ENCODE results near the gene CCDC81. TPM values are rescaled to one million over a fixed set of nuclear protein-coding genes. Genes with fewer than 3 reads are reported as not detected.

The CCDC81 gene
- total RNA-seq, 2 donors from 2014 or later: 0.67 to 2.8 TPM

DNA sequence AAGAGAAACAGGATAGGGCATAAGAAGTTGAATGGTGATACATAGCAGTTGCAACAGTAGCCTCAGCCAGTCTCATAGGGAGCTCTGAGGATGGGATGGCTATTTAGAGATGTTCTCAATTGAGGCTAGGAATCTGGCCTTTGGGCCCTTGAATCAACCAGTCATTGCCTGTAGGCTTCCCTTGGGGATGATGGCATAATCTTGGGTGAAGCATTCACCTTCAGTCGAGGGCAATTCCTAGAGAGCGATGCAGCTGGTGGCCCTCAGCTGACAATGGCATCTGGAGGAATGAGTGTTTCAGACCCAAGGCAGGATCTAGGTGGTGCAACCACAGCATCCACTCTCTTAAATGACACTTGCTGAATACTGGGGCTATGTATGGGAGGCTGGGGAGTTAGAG lies 61.0 kb downstream of the CCDC81 start:
- no peaks in the 10 kb centered on the region for H3K27me3 Mint-ChIP-seq
- H3K36me3 Mint-ChIP-seq: no peaks in the 10 kb centered on the region
- H3K9me3 Mint-ChIP-seq: no peaks in the 10 kb centered on the region
- no peak overlapping the region for H3K4me3 Mint-ChIP-seq
- DNase-seq (ENCODE audit: low spot score) (no peak), ATAC-seq (no peak)
- no peak overlapping the region for H3K27ac Mint-ChIP-seq
- H3K4me1 Mint-ChIP-seq (ENCODE audit: low read depth in 2 of 2): peaks cover 0 to 3% of the 10 kb centered on the region in 2 donors

DNA sequence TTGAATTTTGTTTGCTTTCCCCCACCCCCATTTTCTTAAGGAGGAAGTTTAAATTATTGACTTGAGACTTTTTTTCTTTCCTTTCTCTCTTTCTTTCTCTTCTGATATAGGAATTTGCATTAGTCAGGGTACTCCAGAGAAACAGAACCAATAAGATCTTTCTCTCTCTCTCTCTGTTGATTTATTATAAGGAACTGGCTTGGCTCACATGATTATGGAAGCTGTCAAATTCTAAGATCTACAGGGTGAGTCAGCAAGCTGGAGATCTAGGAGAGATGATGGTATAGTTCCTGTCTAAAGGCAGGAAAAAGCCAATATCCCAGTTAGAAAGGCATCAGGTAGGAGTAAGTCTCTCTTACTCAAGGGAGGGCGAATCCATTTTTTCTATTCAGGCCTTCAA lies 64.0 kb downstream of the CCDC81 start:
- Mint-ChIP-seq H3K36me3 (no peaks in the 10 kb centered on the region), H3K27ac (no peak overlapping the region), H3K4me3 (no peak overlapping the region), H3K9me3 (no peaks in the 10 kb centered on the region), H3K27me3 (no peaks in the 10 kb centered on the region), H3K4me1 (ENCODE audit: low read depth in 2 of 2) (peaks cover 0 to 6% of the 10 kb centered on the region in 2 donors)
- no peak for DNase-seq (ENCODE audit: low spot score)
- ATAC-seq: no peak

DNA sequence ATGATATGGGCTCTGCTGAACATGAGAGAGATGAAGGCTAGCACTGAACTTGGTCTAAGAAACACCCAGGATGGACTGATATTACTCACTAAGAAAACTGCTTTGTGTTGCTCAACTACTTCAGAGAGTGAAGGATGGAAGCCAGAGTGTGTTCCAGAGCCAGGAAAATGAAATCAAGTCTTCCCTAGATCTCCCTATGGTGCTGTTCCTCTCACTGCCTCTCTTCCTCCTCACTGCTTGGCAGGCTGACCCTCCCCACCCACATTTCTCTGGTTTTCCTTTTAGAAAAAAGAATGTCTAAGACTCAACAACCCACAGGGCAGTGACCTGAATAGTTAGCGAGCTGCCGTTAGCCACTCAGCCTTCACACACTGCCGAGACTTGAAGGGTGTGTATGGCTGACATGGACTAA lies 65.6 kb downstream of the CCDC81 start:
- H3K36me3 Mint-ChIP-seq: no peaks in the 10 kb centered on the region
- DNase-seq (ENCODE audit: low spot score): no peak
- no peaks in the 10 kb centered on the region for H3K27me3 Mint-ChIP-seq
- H3K4me3 Mint-ChIP-seq: no peak overlapping the region
- H3K9me3 Mint-ChIP-seq: no peaks in the 10 kb centered on the region
- H3K4me1 Mint-ChIP-seq (ENCODE audit: low read depth in 2 of 2): peaks cover 0 to 7% of the 10 kb centered on the region in 2 donors
- ATAC-seq: no peak
- no peak overlapping the region for H3K27ac Mint-ChIP-seq

DNA sequence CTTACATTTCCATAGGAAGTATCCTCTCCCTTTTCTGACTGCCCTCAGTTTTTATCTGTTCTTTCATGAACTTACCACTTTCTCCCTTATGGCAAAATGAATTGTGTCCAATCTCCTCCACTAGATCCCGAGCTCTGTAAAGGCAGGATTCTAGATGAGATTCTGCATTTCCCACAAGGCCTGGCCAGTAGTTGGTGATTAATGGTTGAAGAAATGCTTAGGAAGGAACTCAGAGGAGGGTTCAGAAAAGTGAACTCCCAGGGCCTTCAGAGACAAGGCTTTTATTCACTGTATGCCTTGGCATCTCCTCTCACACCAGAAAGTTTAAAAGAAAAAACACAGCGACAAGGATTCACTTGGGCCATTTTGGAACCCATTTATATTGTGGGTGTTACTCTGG lies 66.2 kb downstream of the CCDC81 start:
- Mint-ChIP-seq H3K27ac (no peak overlapping the region), H3K36me3 (no peaks in the 10 kb centered on the region), H3K27me3 (no peaks in the 10 kb centered on the region), H3K4me1 (ENCODE audit: low read depth in 2 of 2) (peaks cover 0 to 7% of the 10 kb centered on the region in 2 donors), H3K4me3 (no peak overlapping the region), H3K9me3 (no peaks in the 10 kb centered on the region)
- no peak for DNase-seq (ENCODE audit: low spot score)
- no peak for ATAC-seq

DNA sequence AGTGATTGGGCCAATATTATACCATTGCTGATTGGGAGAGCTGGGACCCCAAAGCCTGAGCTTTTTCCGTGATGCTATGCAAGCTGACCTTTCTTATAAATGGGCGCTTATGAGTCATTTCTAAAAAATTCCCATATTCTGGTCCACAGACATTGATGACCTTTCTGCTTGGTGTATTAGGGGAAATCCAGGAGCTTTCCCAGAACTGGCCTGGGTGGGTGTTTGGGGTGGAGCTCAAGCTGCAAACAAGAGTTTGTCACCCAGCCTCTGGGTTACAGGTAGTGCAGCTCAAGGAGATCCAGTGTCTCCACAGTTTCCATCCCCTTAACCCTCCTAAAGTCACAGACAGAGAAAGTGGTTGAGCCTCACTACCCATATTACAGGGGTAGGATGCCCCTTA lies 67.7 kb downstream of the CCDC81 start:
- Mint-ChIP-seq H3K27me3 (no peaks in the 10 kb centered on the region), H3K9me3 (no peaks in the 10 kb centered on the region), H3K4me1 (ENCODE audit: low read depth in 2 of 2) (peaks cover 4 to 14% of the 10 kb centered on the region in 2 donors), H3K36me3 (no peaks in the 10 kb centered on the region), H3K4me3 (no peak overlapping the region), H3K27ac (no peak overlapping the region)
- ATAC-seq (no peak), DNase-seq (ENCODE audit: low spot score) (no peak)

DNA sequence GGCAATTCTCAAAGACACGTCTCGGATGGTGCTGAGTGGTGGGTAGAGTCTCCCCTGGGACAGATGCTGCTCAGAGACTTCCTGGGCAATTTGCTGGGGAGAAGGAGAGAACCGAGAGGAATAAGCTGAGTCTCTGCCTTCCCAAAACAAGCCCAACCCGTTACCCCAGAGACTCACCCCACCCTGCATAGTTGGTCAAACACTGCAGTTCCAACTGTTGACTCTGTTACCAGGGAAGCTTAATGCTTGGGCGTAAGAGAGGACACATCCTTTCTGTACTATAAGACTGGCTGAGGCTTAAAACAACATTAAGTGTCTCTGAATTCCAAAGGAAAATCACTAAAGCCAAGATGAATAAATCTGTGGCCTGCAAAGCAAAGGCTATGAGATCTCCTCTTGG lies 68.1 kb downstream of the CCDC81 start:
- DNase-seq (ENCODE audit: low spot score) (no peak), ATAC-seq (no peak)
- H3K27me3 Mint-ChIP-seq: no peaks in the 10 kb centered on the region
- no peak overlapping the region for H3K27ac Mint-ChIP-seq
- no peak overlapping the region for H3K4me3 Mint-ChIP-seq
- peaks cover 4 to 14% of the 10 kb centered on the region in 2 donors for H3K4me1 Mint-ChIP-seq (ENCODE audit: low read depth in 2 of 2)
- no peaks in the 10 kb centered on the region for H3K36me3 Mint-ChIP-seq
- H3K9me3 Mint-ChIP-seq: no peaks in the 10 kb centered on the region

DNA sequence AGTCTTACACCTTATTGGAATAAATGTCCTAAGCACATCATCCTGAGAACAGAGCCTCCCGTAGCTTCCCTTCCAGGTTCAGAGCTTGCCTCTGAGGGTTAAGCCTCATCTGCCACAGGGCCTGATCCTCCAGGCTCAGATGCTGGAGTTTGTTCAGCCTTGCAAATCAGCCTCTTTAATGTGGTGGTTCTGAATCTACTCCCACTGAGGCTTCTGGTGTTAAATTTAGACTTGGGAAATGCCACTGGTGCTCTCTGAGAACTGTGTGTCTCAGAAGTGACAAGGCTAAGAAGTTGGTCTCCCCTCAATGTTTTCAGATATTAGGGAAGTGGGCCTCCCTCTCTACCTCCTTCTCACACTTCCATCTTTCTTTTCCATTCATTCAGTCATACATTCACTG lies 68.7 kb downstream of the CCDC81 start:
- Mint-ChIP-seq H3K36me3 (no peaks in the 10 kb centered on the region), H3K4me3 (no peak overlapping the region), H3K27me3 (no peaks in the 10 kb centered on the region), H3K27ac (no peak overlapping the region), H3K4me1 (ENCODE audit: low read depth in 2 of 2) (peaks cover 4 to 14% of the 10 kb centered on the region in 2 donors), H3K9me3 (no peaks in the 10 kb centered on the region)
- DNase-seq (ENCODE audit: low spot score) (no peak), ATAC-seq (no peak)

DNA sequence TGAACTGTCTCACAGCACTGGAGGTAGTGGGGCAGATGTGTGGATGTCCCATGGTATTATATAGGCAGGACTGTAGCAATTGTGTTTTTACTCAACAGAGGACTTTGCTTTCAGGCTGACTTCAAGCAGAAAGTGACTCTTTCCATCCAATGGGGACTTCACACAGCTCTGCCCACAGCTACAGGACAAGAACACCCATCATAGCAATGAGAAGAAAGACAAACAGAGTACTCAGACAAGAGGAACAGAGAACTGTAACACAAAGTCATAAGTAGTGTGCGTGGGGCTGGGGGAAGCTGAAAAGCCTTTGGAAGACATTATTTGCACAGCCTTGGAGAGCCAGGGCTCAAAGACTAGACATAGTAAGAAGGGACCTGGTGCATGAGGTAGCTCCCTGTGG lies 70.3 kb downstream of the CCDC81 start:
- H3K27me3 Mint-ChIP-seq: no peaks in the 10 kb centered on the region
- DNase-seq (ENCODE audit: low spot score) (no peak), ATAC-seq (no peak)
- H3K4me3 Mint-ChIP-seq: no peak overlapping the region
- H3K4me1 Mint-ChIP-seq (ENCODE audit: low read depth in 2 of 2): peaks cover 4 to 14% of the 10 kb centered on the region in 2 donors
- no peak overlapping the region for H3K27ac Mint-ChIP-seq
- H3K9me3 Mint-ChIP-seq: no peaks in the 10 kb centered on the region
- no peaks in the 10 kb centered on the region for H3K36me3 Mint-ChIP-seq

DNA sequence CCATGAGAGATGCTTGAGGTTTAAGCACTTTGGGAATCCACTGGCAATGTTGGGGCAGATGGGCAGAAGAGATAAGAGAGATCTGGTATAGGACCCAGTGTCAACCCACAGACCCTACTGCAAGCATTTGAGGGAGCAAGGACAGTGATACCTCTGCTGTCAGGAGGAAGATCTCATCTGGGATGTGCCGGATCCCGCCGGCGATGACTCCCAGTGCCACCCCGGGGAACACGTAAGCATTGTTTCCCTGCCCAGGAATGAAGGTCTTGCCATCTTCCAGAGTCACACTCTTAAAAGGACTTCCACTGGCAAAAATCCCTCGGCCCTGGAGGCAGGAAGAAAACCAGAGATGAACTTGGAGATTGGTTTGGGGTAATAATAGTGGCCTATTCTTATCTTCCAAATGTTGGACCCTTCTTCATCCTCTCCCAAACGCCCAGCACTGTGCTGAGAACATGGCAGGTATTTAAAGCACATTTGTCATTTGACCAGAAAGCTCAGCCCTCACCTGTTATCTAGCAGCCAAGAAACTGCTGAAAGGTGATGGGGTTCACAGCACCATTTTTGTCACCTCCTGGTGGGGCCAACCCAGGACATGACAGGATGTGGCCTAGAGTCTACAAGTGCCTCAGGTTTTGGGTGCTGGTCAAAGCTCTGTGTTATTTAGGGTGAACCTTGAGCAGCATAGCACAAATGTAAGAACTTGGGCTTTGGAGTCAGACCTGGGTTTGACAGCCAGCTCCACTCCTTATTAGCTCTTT lies 71.7 kb downstream of the CCDC81 start:
- H3K27me3 Mint-ChIP-seq: no peaks in the 10 kb centered on the region
- peak in 1 of 2 donors; percentile 44 for ATAC-seq
- no peak for DNase-seq (ENCODE audit: low spot score)
- peaks cover 4 to 10% of the 10 kb centered on the region in 2 donors for H3K4me1 Mint-ChIP-seq (ENCODE audit: low read depth in 2 of 2)
- no peak overlapping the region for H3K4me3 Mint-ChIP-seq
- no peaks in the 10 kb centered on the region for H3K9me3 Mint-ChIP-seq
- H3K36me3 Mint-ChIP-seq: no peaks in the 10 kb centered on the region
- peak overlapping the region in 1 of 2 donors; percentile 55 for H3K27ac Mint-ChIP-seq

DNA sequence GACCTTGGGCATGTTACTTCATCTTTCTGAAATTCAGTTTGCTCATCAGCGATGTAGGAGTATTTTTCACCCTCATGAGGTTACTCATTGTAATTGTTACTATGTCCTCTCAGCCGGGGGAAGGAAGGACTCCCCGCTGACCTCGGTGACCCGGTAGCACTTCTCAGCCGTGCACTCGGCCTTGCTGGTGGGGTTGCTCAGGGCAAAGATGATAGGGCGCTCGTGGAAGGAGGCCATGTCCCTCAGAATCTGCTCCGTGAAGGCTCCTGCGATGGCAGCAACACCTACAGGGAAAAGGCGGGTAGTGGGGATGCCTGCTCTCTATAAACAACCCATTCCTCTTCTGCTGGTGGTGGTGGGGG lies 72.2 kb downstream of the CCDC81 start:
- no peaks in the 10 kb centered on the region for H3K27me3 Mint-ChIP-seq
- H3K4me1 Mint-ChIP-seq (ENCODE audit: low read depth in 2 of 2): peaks cover 4 to 10% of the 10 kb centered on the region in 2 donors
- H3K36me3 Mint-ChIP-seq: no peaks in the 10 kb centered on the region
- no peaks in the 10 kb centered on the region for H3K9me3 Mint-ChIP-seq
- no peak overlapping the region for H3K4me3 Mint-ChIP-seq
- no peak for DNase-seq (ENCODE audit: low spot score)
- ATAC-seq: no peak
- peak overlapping the region in 1 of 2 donors; percentile 55 for H3K27ac Mint-ChIP-seq

DNA sequence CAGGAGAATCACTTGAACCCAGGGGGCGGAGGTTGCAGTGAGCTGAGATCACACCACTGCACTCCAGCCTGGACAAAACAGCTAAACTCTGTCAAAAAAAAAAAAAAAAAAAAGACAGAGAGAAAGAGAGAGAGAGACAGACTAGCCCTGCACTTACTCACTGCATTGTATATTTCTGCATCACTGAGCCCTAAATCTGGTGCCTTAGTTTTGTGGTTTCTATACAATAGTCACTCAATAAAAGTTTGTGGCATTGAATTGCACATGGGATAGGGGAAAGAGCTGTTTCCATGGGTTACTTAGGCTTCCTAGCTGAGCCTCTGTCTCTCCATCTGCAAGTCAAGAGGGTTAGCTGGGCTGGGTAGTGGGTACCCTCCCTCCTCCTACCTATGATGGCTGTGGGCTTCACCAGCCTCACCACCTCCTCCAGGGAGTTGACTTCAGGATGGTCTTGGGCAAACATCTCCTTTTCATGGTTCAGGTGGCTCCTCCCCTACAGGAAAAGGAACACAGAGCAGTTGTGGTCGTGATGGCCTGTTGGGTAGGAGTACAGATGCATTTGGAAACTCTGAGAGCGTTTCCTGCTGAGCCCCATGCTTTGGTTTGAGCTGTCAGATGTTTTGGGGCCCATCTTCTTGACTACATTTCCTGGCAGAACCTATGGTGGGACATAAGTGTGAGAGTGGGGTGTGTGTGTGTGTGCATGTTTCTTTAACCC lies 73.2 kb downstream of the CCDC81 start:
- H3K27ac Mint-ChIP-seq: no peak overlapping the region
- no peaks in the 10 kb centered on the region for H3K27me3 Mint-ChIP-seq
- H3K36me3 Mint-ChIP-seq: no peaks in the 10 kb centered on the region
- ATAC-seq (peak; percentile 61 to 65), DNase-seq (ENCODE audit: low spot score) (no peak)
- H3K4me3 Mint-ChIP-seq: no peak overlapping the region
- H3K9me3 Mint-ChIP-seq: no peaks in the 10 kb centered on the region
- H3K4me1 Mint-ChIP-seq (ENCODE audit: low read depth in 2 of 2): peaks cover 4 to 10% of the 10 kb centered on the region in 2 donors

DNA sequence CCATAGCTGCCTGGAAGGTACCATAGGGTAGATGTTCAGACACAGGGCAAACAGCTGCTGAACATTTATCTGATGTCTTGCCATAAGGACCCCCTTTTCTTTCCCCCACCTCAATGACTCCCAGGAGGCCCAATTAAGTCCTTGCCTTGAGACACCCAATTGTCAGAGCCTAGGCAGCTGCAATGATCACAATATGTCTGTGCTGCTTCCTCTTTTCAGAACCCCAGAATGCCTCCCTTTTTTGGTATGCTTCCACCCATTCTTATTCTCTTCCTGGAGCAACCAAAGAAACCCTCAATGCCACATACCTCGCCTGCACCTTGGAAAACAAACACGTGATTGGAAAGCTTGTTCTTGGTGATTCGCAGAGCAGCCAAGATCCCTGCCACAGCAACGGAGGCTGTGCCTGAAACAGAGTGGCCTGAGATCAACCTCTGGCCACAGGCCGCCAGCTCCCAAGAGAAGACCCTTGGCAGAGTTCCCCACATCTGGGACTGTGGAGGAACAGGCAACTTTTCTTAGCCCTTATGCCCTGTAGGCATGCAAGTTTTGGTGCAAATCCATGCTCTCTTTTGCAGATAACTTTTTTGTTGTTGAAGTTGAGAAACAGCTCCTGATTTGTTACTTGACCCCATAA lies 75.4 kb downstream of the CCDC81 start:
- H3K27ac Mint-ChIP-seq: no peak overlapping the region
- no peaks in the 10 kb centered on the region for H3K27me3 Mint-ChIP-seq
- no peak overlapping the region for H3K4me3 Mint-ChIP-seq
- H3K4me1 Mint-ChIP-seq (ENCODE audit: low read depth in 2 of 2): peaks cover 4 to 7% of the 10 kb centered on the region in 2 donors
- H3K9me3 Mint-ChIP-seq: no peaks in the 10 kb centered on the region
- DNase-seq (ENCODE audit: low spot score) (no peak), ATAC-seq (no peak)
- H3K36me3 Mint-ChIP-seq: no peaks in the 10 kb centered on the region

DNA sequence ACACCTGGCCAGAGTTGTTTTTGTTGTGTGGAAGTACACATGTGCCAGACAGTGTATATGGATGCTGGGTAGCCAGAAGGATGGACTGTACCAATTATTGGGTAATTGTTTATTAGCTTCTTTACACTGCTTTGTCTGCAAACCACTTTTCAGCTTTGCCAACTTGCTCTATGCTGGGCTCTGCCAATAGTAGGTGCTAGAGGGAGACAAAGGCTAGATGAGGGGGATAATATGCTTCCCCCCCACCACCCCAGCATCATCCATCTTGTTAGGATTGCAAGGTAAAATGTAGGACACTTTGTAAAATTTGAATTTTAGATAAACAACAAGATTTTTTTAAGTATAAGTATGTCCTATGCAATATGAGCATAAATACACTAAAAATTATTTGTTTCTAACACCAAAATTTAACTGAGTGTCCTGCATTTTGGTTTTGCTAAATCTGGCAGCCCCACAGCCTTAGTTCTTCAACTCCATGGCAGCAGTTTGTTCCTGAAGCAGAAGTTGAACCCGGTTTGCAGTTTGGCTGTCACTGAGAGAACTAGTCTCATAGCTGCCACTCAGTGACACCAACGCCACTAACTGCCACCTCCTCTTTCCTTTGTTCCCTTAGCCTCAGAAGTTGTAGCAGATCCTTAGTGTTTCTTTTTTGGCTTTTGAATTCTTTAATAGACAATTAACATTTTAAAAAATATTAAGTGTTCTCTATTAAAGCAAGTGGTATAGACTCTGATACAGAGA lies 78.8 kb downstream of the CCDC81 start:
- no peak for DNase-seq (ENCODE audit: low spot score)
- no peak for ATAC-seq
- H3K36me3 Mint-ChIP-seq: no peaks in the 10 kb centered on the region

More for the DNA sequence above, 78.8 kb downstream of the CCDC81 start:
- no peaks in the 10 kb centered on the region for H3K9me3 Mint-ChIP-seq
- no peak overlapping the region for H3K4me3 Mint-ChIP-seq
- peaks cover 12 to 13% of the 10 kb centered on the region in 2 donors for H3K4me1 Mint-ChIP-seq (ENCODE audit: low read depth in 2 of 2)
- H3K27ac Mint-ChIP-seq: no peak overlapping the region
- peaks cover 7 to 17% of the 10 kb centered on the region in 2 donors for H3K27me3 Mint-ChIP-seq
